GM12891 (cell line): ENCODE measurements around the gene PDE3A.

Experiments used
- DNase-seq: peaks from one replicate; pipeline ENCODE4 v3.0.0; 2011; ENCODE audit warnings: low spot score; ENCODE audit not compliant: insufficient read length
- FAIRE-seq: peaks from 2 replicates; lab custom pipeline; 2011; peaks lifted over from hg19 to GRCh38; lab: Jason Lieb, UNC
- PAX5 ChIP-seq: IDR thresholded peaks from 2 replicates; pipeline ENCODE4 v1.6.1; 2011; ENCODE audit warnings: low read length, moderate library complexity, mild to moderate bottlenecking; ENCODE audit not compliant: insufficient read depth, severe bottlenecking
- POLR2A ChIP-seq: IDR thresholded peaks from 2 replicates; pipeline ENCODE4 v1.6.1; 2011; ENCODE audit warnings: low read depth, low read length, control low read depth
- POLR2AphosphoS5 ChIP-seq: IDR thresholded peaks from 2 replicates; pipeline ENCODE4 v1.6.1; 2011; ENCODE audit warnings: low read depth, low read length, control low read depth
- POU2F2 ChIP-seq: IDR thresholded peaks from 2 replicates; pipeline ENCODE4 v1.6.1; 2011; ENCODE audit warnings: low read depth, mild to moderate bottlenecking, control low read depth, low read length, moderate library complexity
- SPI1 ChIP-seq: IDR thresholded peaks from 2 replicates; pipeline ENCODE4 v1.6.1; 2011; ENCODE audit warnings: low read depth, low read length, control low read depth
- TAF1 ChIP-seq: IDR thresholded peaks from 2 replicates; pipeline ENCODE4 v1.6.1; 2011; ENCODE audit warnings: low read depth, low read length, control low read depth

Gene PDE3A

GRCh38 chr12:20497707-20498106, 129.4 kb downstream of the PDE3A start:
- no peak for TF ChIP-seq TAF1
- TF ChIP-seq SPI1 = no peak
- TF ChIP-seq POLR2AphosphoS5 = no peak
- no peak for TF ChIP-seq POU2F2
- no peak for TF ChIP-seq POLR2A
- TF ChIP-seq PAX5 = no peak
- DNase-seq = no peak
- FAIRE-seq = no peak

GRCh38 chr12:20501958-20502357, 133.6 kb downstream of the PDE3A start:
- TF ChIP-seq PAX5 (no peak), POLR2A (no peak), SPI1 (no peak), POU2F2 (no peak), POLR2AphosphoS5 (no peak), TAF1 (no peak)
- FAIRE-seq (no peak), DNase-seq (no peak)

- TF ChIP-seq PAX5 (no peak), TAF1 (no peak), SPI1 (no peak), POU2F2 (no peak), POLR2A (no peak), POLR2AphosphoS5 (no peak)
- DNase-seq = no peak
- no peak for FAIRE-seq
These were observed 135.5 kb downstream of the PDE3A start for GRCh38 chr12:20503858-20504257.

- TF ChIP-seq TAF1 (no peak), SPI1 (no peak), POU2F2 (no peak)
- DNase-seq = no peak
- no peak for FAIRE-seq
These were observed 136.7 kb downstream of the PDE3A start for GRCh38 chr12:20505056-20505455.

GRCh38 chr12:20507056-20507455, 138.7 kb downstream of the PDE3A start:
- FAIRE-seq (no peak), DNase-seq (no peak)
- TF ChIP-seq SPI1 (no peak), POLR2AphosphoS5 (no peak), TAF1 (no peak), POLR2A (no peak), PAX5 (no peak), POU2F2 (no peak)

- no peak for TF ChIP-seq TAF1
- no peak for TF ChIP-seq POLR2A
- TF ChIP-seq PAX5 = no peak
- no peak for TF ChIP-seq POU2F2
- TF ChIP-seq SPI1 = no peak
- TF ChIP-seq POLR2AphosphoS5 = no peak
- FAIRE-seq = no peak
These were observed 139.4 kb downstream of the PDE3A start for GRCh38 chr12:20507711-20508110.

GRCh38 chr12:20508359-20508758, 140.0 kb downstream of the PDE3A start:
- FAIRE-seq = no peak
- TF ChIP-seq TAF1 (no peak), POLR2A (no peak)
- no peak for DNase-seq

More at GRCh38 chr12:20507711-20508110, 139.4 kb downstream of the PDE3A start:
- no peak for DNase-seq

- TF ChIP-seq SPI1 (no peak), POU2F2 (no peak), PAX5 (no peak), TAF1 (no peak), POLR2AphosphoS5 (no peak), POLR2A (no peak)
- FAIRE-seq (no peak), DNase-seq (no peak)
These were observed 140.6 kb downstream of the PDE3A start for GRCh38 chr12:20508962-20509361.

GRCh38 chr12:20510811-20511210, 142.5 kb downstream of the PDE3A start:
- TF ChIP-seq PAX5 (no peak), POU2F2 (no peak)
- DNase-seq (no peak), FAIRE-seq (no peak)

- DNase-seq (no peak), FAIRE-seq (no peak)
- TF ChIP-seq POLR2A (no peak), TAF1 (no peak), POLR2AphosphoS5 (no peak), POU2F2 (no peak), SPI1 (no peak), PAX5 (no peak)
These were observed 144.9 kb downstream of the PDE3A start for GRCh38 chr12:20513189-20513588.

GRCh38 chr12:20514598-20514997, 146.3 kb downstream of the PDE3A start:
- no peak for DNase-seq
- FAIRE-seq = no peak
- TF ChIP-seq SPI1 (no peak), POLR2A (no peak), POLR2AphosphoS5 (no peak), POU2F2 (no peak), TAF1 (no peak), PAX5 (no peak)
